SK-N-SH (cell line): ENCODE measurements around the gene EWSR1. TPM values are rescaled to one million over a fixed set of nuclear protein-coding genes. Genes with fewer than 3 reads are reported as not detected.
A peak's percentile ranks its signal among the peaks of the same experiment; 100 is the strongest.

ENCODE experiments used
- CTCF ChIA-PET: fragments of 300-600, 350-600 bp; formaldehyde crosslinking; extraction: SDS; loops from one replicate; lab custom pipeline; 2021; lab: Yijun Ruan, JAX
- POLR2A ChIA-PET: fragments of 350-600 bp; sonication (Branson Sonifier 250); formaldehyde crosslinking; extraction: SDS; loops from one replicate; lab custom pipeline; 2020; ENCODE audit warnings: antibody characterized with exemption, inconsistent platforms; lab: Yijun Ruan, JAX
- DNase-seq: peaks from one replicate; pipeline ENCODE4 v3.0.0; 2012
- H2AFZ ChIP-seq: fragments of 200-600 bp; sonication (generic); 2 replicates; pipeline ENCODE4 v1.8.1; 2016; ENCODE audit warnings: antibody characterized with exemption, mild to moderate bottlenecking, low read depth
- H3F3A ChIP-seq: fragments of 200-600 bp; sonication (generic); replicated peaks from 2 replicates; pipeline ENCODE3; 2016; ENCODE audit warnings: antibody characterized with exemption, mild to moderate bottlenecking; ENCODE audit not compliant: insufficient read depth
- H3K27ac ChIP-seq, 2 experiments: fragments of 200-500 bp in 1 of 2; fragments of 200-600 bp in 1 of 2; sonication (Bioruptor generic) in 1 of 2; sonication (generic), shearing (Covaris generic) in 1 of 2; 2 replicates each; pipeline versions ENCODE4 v1.5.1 to v1.6.1; 2014 to 2016; ENCODE audit warnings: low read depth in 2 of 2, inconsistent platforms in 1 of 2, low read length in 1 of 2, mild to moderate bottlenecking in 1 of 2, mixed read lengths in 1 of 2
- H3K27me3 ChIP-seq: fragments of 200-600 bp; sonication (generic), shearing (Covaris generic); 2 replicates; pipeline ENCODE4 v1.6.1; 2016; ENCODE audit warnings: mixed run types; ENCODE audit not compliant: insufficient read depth
- H3K36me3 ChIP-seq, 2 experiments: fragments of 200-500 bp in 1 of 2; fragments of 200-600 bp in 1 of 2; sonication (Bioruptor generic) in 1 of 2; sonication (generic) in 1 of 2; replicated peaks in 1 of 2; 2 replicates each; pipeline versions ENCODE3 to v1.5.1; 2014 to 2016; ENCODE audit warnings: low read length in 1 of 2, mild to moderate bottlenecking in 1 of 2; ENCODE audit not compliant: insufficient read depth in 2 of 2, control insufficient read depth in 1 of 2
- H3K4me1 ChIP-seq, 2 experiments: fragments of 200-500 bp in 1 of 2; fragments of 200-600 bp in 1 of 2; sonication (Bioruptor generic) in 1 of 2; sonication (generic), shearing (Covaris generic) in 1 of 2; 2 replicates each; pipeline versions ENCODE4 v1.5.1 to v1.6.1; 2014 to 2016; ENCODE audit warnings: low read depth in 1 of 2, low read length in 1 of 2, mixed run types in 1 of 2; ENCODE audit not compliant: insufficient read depth in 2 of 2, control insufficient read depth in 1 of 2
- H3K4me2 ChIP-seq: fragments of 200-600 bp; sonication (generic), shearing (Covaris generic); 2 replicates; pipeline ENCODE4 v1.6.1; 2017; ENCODE audit warnings: mixed run types
- H3K4me3 ChIP-seq, 2 experiments: fragments of 200-500 bp in 1 of 2; fragments of 200-600 bp in 1 of 2; sonication (Bioruptor generic) in 1 of 2; sonication (generic), shearing (Covaris generic) in 1 of 2; 2 replicates each; pipeline versions ENCODE4 v1.5.1 to v1.8.1; 2014 to 2016; ENCODE audit warnings: low read depth in 2 of 2, inconsistent platforms in 1 of 2, low read length in 1 of 2, mild to moderate bottlenecking in 1 of 2, mixed read lengths in 1 of 2, moderate library complexity in 1 of 2
- H3K79me2 ChIP-seq: fragments of 200-600 bp; sonication (generic); 2 replicates; pipeline ENCODE4 v1.8.1; 2017; ENCODE audit warnings: mild to moderate bottlenecking; ENCODE audit not compliant: insufficient read depth
- H3K9ac ChIP-seq: fragments of 200-600 bp; sonication (generic); 2 replicates; pipeline ENCODE4 v1.6.1; 2017; ENCODE audit warnings: mixed run types
- H3K9me2 ChIP-seq: fragments of 200-600 bp; sonication (generic); 2 replicates; pipeline ENCODE4 v1.6.1; 2017; ENCODE audit warnings: mixed run types
- H3K9me3 ChIP-seq: fragments of 200-600 bp; sonication (generic); 2 replicates; pipeline ENCODE4 v1.6.1; 2017; ENCODE audit warnings: mixed run types, mild to moderate bottlenecking, moderate library complexity
- H4K20me1 ChIP-seq: fragments of 200-600 bp; sonication (generic); 2 replicates; pipeline ENCODE4 v1.6.1; 2017; ENCODE audit warnings: mild to moderate bottlenecking, mixed run types; ENCODE audit not compliant: insufficient read depth
- FOSL2 ChIP-seq: IDR thresholded peaks from 2 replicates; pipeline ENCODE4 v1.4.0; 2012; ENCODE audit warnings: low read depth, mild to moderate bottlenecking, moderate library complexity, borderline replicate concordance
- JUND ChIP-seq: IDR thresholded peaks from 2 replicates; pipeline ENCODE4 v1.4.0; 2012
- MEF2A ChIP-seq: IDR thresholded peaks from 2 replicates; pipeline ENCODE4 v1.4.0; 2012; ENCODE audit warnings: low read depth, borderline replicate concordance
- RXRA ChIP-seq: IDR thresholded peaks from 2 replicates; pipeline ENCODE4 v1.4.0; 2012; ENCODE audit warnings: low read depth, mild to moderate bottlenecking, borderline replicate concordance
- WGBS: methylation state at CpG from one replicate; pipeline ENCODE4 v1.1.6; 2017; ENCODE audit warnings: low lambda C conversion rate; 5-methylcytosine and 5-hydroxymethylcytosine counted together
- polyA plus RNA-seq, 3 experiments: library from polyadenylated mRNA; depleted of rRNA; stranded (reverse); fragments of >200 nt; gene quantifications; 2 replicates each; pipeline ENCODE4 v1.2.3, GENCODE V29; 2012
- TF ChIP-seq, protein P1 (sequence below): fragments of 150-350 bp; IDR thresholded peaks from 2 replicates; pipeline ENCODE4 v1.6.1; 2017; ENCODE audit warnings: antibody characterized with exemption, low read length, low read depth, borderline replicate concordance
- TF ChIP-seq, protein P2 (sequence below): fragments of 150-350 bp; IDR thresholded peaks from 2 replicates; pipeline ENCODE4 v1.6.1; 2016; ENCODE audit warnings: mild to moderate bottlenecking, low read depth, low read length
- TF ChIP-seq, protein P3 (sequence below): fragments of 200-600 bp; sonication (generic); IDR thresholded peaks from 2 replicates; pipeline ENCODE4 v1.6.1; 2017; ENCODE audit warnings: antibody characterized with exemption, mild to moderate bottlenecking, moderate library complexity

EWSR1 gene
- polyA plus RNA-seq, 1 of the 3 experiments (the other 2 are of a cell fraction) = 173 TPM

DNA sequence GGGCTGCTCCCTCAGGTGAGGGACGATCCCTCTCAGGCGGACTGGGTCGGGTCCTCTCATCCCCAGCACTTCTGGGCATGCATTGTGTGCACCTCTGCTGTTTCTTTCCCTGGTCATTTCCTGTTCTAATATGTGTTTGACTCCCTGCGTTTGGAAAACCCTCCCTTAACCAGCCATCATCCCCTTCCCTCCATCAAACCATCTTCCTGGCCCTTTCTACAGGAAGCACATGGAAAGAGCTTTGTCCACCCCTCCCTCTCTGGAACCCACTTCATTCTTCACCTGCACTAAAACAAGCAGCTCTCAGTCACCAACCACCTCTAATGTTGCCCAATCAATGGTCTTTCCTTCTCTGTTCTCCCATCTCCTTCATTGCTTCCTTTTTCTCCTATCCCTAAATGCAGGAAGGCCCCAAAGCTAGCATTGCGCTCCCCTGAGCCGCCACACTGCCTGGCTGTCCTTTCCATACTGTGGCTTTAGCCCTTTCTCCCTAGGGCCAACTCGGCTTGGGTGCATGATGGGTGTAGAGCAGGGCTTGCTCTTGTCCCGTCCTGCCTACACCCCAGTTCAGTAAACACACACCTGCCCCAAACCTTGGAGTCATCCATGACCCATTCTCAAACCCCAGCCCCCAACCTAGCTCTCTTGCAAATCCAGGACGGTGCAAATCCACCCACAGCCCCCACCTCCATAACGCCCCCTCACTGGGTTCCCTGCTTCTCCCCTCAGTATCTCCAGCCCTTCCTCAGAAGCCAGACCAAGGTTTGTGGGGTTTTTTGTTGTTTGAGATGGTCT lies 32.9 kb downstream of the EWSR1 start (continued):
- no peak for TF ChIP-seq RXRA
- TF ChIP-seq, protein P1, sequence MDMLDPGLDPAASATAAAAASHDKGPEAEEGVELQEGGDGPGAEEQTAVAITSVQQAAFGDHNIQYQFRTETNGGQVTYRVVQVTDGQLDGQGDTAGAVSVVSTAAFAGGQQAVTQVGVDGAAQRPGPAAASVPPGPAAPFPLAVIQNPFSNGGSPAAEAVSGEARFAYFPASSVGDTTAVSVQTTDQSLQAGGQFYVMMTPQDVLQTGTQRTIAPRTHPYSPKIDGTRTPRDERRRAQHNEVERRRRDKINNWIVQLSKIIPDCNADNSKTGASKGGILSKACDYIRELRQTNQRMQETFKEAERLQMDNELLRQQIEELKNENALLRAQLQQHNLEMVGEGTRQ = no peak
- TF ChIP-seq, protein P2, sequence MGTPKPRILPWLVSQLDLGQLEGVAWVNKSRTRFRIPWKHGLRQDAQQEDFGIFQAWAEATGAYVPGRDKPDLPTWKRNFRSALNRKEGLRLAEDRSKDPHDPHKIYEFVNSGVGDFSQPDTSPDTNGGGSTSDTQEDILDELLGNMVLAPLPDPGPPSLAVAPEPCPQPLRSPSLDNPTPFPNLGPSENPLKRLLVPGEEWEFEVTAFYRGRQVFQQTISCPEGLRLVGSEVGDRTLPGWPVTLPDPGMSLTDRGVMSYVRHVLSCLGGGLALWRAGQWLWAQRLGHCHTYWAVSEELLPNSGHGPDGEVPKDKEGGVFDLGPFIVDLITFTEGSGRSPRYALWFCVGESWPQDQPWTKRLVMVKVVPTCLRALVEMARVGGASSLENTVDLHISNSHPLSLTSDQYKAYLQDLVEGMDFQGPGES = no peak
- TF ChIP-seq, protein P3, sequence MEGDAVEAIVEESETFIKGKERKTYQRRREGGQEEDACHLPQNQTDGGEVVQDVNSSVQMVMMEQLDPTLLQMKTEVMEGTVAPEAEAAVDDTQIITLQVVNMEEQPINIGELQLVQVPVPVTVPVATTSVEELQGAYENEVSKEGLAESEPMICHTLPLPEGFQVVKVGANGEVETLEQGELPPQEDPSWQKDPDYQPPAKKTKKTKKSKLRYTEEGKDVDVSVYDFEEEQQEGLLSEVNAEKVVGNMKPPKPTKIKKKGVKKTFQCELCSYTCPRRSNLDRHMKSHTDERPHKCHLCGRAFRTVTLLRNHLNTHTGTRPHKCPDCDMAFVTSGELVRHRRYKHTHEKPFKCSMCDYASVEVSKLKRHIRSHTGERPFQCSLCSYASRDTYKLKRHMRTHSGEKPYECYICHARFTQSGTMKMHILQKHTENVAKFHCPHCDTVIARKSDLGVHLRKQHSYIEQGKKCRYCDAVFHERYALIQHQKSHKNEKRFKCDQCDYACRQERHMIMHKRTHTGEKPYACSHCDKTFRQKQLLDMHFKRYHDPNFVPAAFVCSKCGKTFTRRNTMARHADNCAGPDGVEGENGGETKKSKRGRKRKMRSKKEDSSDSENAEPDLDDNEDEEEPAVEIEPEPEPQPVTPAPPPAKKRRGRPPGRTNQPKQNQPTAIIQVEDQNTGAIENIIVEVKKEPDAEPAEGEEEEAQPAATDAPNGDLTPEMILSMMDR = no peak
- no peak for TF ChIP-seq FOSL2
- no peak for TF ChIP-seq MEF2A

DNA sequence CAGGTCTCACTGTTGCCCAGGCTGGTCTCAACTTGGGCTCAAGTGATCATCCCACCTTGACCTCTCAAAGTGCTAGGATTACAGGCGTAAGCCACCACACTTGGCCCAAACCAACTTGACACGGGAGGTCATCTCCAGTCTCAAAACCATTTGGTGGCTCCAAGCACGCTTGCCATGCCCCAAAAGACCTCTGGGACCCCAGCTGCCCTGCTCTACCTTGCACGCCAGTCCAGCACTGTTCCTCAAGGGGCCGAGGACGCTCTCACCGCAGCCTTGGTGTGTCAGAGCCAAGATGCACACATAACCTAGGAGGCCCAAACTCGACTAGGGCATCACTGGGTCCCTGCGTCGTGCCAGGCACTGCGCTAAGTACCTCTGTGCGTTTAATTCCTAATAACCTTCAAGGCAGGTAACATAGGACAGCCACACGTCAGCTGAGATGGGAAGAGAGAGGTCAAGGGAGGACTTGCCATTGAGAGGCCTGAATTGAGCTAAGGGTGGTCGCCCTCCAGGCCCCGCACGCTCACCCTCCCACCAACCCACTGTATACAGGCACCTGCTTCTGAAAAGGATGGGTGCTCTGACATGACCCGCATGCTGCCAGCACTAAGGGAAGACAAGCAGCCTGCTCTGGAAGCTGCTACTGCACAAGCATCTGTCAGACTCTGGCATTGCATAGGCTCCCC lies 33.8 kb downstream of the EWSR1 start:
- Histone ChIP-seq H3K36me3 (peaks cover 18 to 41% of the 10 kb centered on the region in 2 experiments), H3K4me1 (peaks cover 0 to 20% of the 10 kb centered on the region in 2 experiments; a peak in 1 of 4 replicates), H4K20me1 (peaks cover 13% of the 10 kb centered on the region; the same call in 1 of the 2 replicates), H3F3A (peaks cover 41% of the 10 kb centered on the region), H3K27ac (no peak overlapping the region; a peak in 1 of 4 replicates), H3K27me3 (no peaks in the 10 kb centered on the region), H2AFZ (no peak overlapping the region), H3K4me2 (no peak overlapping the region), H3K79me2 (no peaks in the 10 kb centered on the region), H3K4me3 (no peak overlapping the region), H3K9me2 (no peaks in the 10 kb centered on the region), H3K9ac (no peak overlapping the region), H3K9me3 (no peaks in the 10 kb centered on the region)
- TF ChIP-seq RXRA = no peak
- ChIA-PET CTCF (interaction anchor here (0.6 to 4.2 kb wide), 3 partner anchors 12 to 80 kb away, joined by 3 to 24 read pairs (median 23); no protein-coding TSS in a partner anchor), POLR2A (no interaction called here)
- 93% methylated on average over 15 of the region's 17 CpGs for WGBS
- DNase-seq = peak; percentile 17

DNA sequence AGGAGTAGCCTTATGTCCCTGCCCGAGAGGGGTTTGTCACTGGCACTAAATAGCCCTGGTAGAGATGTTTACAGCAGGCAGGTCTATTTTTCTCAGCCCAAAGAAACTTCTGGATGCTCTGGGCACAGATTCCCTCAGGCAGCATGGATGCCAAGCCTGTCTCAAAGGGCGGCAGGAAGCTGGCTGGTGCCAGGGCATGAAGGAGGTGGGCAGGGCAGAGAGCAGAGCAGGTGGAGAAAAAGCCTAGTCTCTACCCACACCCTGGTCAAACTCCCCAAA lies 34.3 kb downstream of the EWSR1 start:
- Histone ChIP-seq H3K4me2 (no peak overlapping the region), H3K4me1 (peaks cover 0 to 20% of the 10 kb centered on the region in 2 experiments; a peak in 1 of 4 replicates), H2AFZ (no peak overlapping the region), H3K9me3 (no peaks in the 10 kb centered on the region), H3K9me2 (no peaks in the 10 kb centered on the region), H3K27me3 (no peaks in the 10 kb centered on the region), H3K4me3 (no peak overlapping the region), H3K36me3 (peaks cover 13 to 37% of the 10 kb centered on the region in 2 experiments), H3K79me2 (peaks cover 3% of the 10 kb centered on the region), H4K20me1 (peaks cover 13% of the 10 kb centered on the region; the same call in 1 of the 2 replicates), H3K9ac (no peak overlapping the region), H3K27ac (peak overlapping the region in 1 of 2 experiments; percentile 12; a peak in 1 of 4 replicates), H3F3A (peaks cover 36% of the 10 kb centered on the region)
- no peak for DNase-seq
- TF ChIP-seq JUND = 0 out of 2 replicates have a peak, but pooled peaks have one; percentile 10
- TF ChIP-seq, protein P2 = no peak
- ChIA-PET POLR2A (no interaction called here), CTCF (interaction anchor here (2.8 to 4.2 kb wide), 2 partner anchors 12 to 57 kb away, joined by 23 to 24 read pairs; no protein-coding TSS in a partner anchor)
- 80% methylated on average over 2 of the region's 2 CpGs for WGBS
